NCI-H748 (cell line): Measurements from ENCODE around the gene MBNL3.

Experiments
- DNase-seq: peaks from one replicate; lab custom pipeline; 2025; ENCODE audit not compliant: unreplicated experiment; lab: John Stamatoyannopoulos, UW

The MBNL3 gene

GRCh38 chrX:132425744-132426318 lies 63.0 kb downstream of the MBNL3 start:
- DNase-seq: no peak

DNA sequence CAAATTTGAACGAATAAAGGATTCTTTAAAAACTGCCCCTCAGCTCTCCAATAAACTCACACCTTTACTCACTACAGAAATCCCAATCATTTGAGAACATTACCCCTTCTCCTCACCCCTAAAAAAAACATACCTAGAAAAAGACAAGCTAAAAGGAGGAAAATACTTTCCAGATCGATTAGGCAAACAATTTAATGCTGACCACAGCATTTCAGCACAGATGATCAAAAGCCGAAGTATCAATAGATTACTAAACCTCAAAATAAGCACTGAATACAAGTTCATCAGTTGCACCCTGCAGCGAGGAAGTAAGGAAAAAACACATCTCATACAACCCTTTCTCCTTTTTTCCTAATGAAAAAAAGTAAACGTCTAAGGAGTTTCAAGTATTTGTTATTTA lies 65.5 kb downstream of the MBNL3 start:
- no peak for DNase-seq

DNA sequence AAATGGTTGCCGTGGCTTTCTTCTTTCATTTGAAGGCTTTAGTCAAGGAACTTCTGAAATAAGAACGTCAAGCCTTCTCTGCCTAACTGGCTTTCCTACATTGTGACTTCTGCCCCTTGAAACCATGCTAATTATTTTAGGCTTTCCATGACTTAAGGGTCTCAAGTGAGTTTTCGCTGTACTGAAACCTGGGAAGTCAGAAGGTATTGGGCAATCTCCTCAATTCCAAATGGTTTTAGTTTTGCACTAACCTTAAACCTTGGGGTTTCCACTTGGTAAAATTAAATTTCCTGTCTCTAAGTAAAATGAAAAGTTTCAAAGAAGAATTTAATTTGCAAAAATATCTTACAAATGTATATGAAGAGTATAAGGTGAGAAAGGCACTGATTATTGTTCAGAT lies 73.8 kb downstream of the MBNL3 start:
- no peak for DNase-seq

DNA sequence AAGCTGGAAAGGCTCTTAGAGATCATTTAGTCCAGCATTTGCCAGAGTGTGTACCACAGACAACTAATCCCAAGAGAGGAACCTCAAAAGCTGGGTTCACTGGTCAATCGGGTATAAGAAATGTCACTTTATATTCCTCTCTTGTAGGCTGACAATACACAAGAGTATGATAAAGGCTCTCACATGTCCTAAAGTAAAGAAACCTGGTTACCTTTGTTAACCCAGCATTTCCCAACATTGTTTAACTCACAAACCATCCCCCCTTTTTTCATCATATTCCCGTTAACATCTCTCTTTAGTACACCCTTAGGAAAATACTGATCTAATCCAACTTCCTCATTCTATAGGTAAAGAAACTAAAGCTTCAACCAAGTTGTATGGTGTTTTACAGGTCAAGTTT lies 74.4 kb downstream of the MBNL3 start:
- no peak for DNase-seq

DNA sequence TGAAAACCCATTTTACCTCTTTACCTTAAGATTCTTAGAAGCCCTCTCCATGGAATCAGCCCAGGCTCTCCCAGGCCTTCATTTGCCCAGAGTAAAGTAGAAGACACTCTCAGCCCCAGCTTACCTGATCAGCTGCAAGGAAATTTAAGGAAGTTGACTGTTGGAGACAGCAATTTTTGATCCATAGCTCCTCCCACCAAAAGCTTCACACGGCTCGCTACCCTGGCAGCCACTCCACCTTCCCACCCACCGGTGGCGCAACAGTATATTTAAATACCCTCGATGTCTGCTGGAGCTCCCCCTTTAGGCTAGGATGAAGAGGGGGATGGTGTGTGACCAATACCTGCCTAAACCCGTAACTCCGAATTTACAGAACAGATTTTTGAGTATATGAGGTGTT lies 75.4 kb downstream of the MBNL3 start:
- no peak for DNase-seq

GRCh38 chrX:132412208-132412607 lies 76.6 kb downstream of the MBNL3 start:
- no peak for DNase-seq

DNA sequence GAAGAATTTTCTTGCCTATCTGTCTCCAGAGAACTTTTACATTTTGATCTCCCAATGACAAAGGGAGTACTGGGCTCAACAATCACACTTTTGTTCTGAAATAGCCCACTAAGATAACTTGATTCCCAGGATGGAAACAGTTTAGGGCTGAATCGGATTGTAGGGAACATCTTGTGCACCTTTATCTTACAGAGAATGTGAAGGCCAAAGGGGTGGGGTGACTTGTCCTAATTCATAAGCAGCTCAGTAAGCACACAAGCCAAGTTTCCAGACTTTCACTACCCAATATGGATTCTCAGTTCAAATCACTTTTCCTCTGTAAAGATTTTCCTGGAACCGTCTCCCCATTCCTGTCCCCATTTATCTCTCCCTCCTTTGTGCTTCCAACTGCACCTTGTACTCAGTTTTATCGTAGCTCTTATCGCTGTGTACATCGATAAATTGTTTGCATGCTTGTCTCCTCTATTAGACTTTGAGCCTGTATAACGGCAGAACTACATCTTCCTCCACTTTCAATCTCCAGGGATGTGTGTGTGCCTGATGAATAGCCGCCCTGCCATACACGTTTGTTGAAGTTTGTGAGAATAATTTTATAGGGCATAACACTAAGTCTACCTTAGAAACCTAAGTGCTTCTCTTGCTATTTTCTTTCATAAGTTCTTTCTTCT lies 77.4 kb downstream of the MBNL3 start:
- DNase-seq: no peak

DNA sequence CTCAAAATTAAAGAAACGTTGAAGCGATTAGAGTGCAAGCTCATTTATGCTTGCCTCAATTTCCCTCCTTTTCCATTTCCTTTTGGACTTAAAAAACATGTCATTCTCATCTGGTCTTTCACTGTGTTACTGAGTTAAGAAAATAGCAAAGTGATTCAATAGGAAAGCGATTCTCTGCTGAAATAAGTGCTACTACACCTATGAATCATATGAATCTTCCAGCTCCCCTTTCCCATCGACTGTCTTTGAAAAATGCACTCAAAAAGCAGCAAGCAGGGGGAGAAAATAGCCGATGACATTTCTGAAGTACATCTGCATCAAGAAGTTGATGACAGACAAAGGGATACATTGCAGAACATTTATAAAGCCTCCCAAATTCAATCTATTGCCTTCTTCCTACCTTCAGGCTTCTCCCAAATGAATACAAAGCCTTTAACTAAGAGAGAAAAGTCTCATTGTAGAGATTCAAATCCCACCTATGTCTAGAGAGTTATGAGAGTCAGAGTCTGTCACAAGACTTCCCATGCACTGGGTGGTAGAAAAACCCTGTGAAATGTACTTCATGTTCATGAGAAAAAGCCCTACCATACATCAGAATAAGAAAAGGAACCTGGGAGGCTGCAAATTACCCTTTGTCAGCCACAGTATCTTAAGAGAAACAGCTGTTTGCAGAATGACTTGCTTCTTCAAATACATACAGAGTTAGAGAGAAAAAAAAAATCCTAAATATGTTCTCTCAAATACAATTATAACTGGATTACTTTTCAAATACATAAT lies 78.9 kb downstream of the MBNL3 start:
- DNase-seq: no peak

- DNase-seq: no peak
These were observed 81.1 kb downstream of the MBNL3 start for GRCh38 chrX:132407691-132408090.

GRCh38 chrX:132406106-132406505 lies 82.7 kb downstream of the MBNL3 start:
- no peak for DNase-seq

GRCh38 chrX:132404266-132404665 lies 84.6 kb downstream of the MBNL3 start:
- no peak for DNase-seq

- DNase-seq: no peak
These were observed 86.9 kb downstream of the MBNL3 start for GRCh38 chrX:132401935-132402334.

DNA sequence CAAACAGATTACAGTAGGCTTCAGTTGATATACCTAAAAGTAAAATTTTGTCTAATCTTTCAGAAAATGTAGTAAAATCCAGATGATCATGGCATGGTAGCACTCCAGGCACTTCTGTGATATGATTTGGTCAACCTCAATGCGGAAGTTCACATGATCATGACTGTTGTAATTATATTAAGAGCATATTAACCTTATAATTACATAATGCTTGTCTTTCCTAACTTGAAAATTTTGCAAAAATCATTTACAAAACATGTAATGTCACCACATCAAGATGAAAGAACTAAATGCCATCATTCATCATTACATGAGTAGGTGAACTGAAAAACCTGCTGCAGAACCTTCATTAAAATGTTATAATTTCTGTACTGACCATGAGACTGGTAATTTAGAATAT lies 88.1 kb downstream of the MBNL3 start:
- DNase-seq: no peak

- no peak for DNase-seq
These were observed 93.2 kb downstream of the MBNL3 start for GRCh38 chrX:132395645-132396044.

DNA sequence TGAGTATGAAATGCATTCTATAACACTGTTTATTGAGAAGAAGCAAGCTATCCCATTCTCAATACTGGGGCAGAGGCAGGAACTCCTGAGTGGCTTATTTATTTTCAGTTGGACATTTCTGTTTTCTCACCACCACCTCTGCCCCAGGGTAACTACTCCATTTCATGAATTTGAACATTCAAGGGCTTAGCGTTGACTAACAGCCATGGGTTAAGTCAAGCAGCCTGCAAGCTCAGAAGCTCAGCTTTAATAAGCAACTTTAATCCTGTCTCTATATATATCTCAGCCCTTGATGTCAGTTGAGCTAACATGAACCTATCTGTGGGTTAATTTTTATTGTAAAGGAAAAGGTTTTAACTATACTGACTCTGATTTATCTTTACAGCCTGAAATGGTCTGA lies 93.8 kb downstream of the MBNL3 start:
- no peak for DNase-seq

GRCh38 chrX:132394591-132394990 lies 94.2 kb downstream of the MBNL3 start:
- no peak for DNase-seq

DNA sequence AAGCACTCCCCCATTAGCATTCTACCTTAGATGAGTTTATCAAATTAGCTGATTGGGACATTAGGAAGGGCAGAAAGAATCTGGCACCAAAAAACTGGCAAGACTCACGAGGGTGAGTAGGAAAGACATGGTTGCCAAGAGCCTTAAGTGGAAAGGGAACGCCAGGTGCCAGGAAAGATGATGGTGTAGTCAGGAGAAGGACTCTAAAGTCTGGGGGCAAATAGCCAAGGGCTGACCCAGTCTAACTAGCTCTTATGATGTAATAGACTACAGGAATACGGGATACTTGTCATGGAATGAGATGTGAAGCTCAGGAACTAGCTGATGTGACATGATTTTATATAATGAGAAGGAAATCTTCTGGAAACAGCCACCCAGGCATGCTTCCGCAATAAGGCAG lies 94.8 kb downstream of the MBNL3 start:
- DNase-seq: no peak

DNA sequence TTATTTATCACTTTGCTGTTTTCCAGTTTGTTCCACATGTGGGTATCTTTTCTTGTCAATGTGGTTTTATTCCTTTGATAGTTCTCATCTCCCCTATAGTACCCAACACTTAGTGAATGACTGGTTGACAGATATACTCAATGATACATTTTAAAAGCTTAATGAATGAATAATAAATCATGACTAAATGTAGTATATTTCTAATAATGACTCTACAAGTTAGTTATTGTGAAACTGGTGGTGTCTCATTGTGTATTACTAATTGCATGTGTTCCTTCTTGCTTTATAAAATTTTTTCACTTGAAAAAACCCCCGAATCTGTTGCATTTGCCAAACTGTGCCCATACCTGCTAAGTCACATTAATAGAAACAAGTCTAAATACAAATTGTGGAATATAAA lies 95.4 kb downstream of the MBNL3 start:
- no peak for DNase-seq

- DNase-seq: no peak
These were observed 95.8 kb downstream of the MBNL3 start for GRCh38 chrX:132393085-132393484.

GRCh38 chrX:132390792-132391191 lies 98.0 kb downstream of the MBNL3 start:
- no peak for DNase-seq

- DNase-seq: no peak
These were observed 99.4 kb downstream of the MBNL3 start for GRCh38 chrX:132389480-132389879.

GRCh38 chrX:132388371-132388770 lies 100.5 kb downstream of the MBNL3 start:
- DNase-seq: no peak
